ENCODE measurements around the gene ARHGEF4.

The ARHGEF4 gene

GRCh38 chr2:131039101-131039440 is 202.4 kb downstream of the ARHGEF4 start:
- H3K4me3 ChIP-seq (replicated peaks; ENCODE audit: low read depth, low read length), result no peak overlapping the region
- no peak for TF ChIP-seq CTCF (IDR thresholded peaks at IDR 0.05; ENCODE audit: low read length, missing control alignments)
- DNase-seq (ENCODE audit: low read depth), result no peak

GRCh38 chr2:131039535-131039907 is 202.8 kb downstream of the ARHGEF4 start:
- H3K4me3 ChIP-seq (replicated peaks; ENCODE audit: low read depth, low read length), result no peak overlapping the region
- TF ChIP-seq CTCF (IDR thresholded peaks at IDR 0.05; ENCODE audit: low read length, missing control alignments), result no peak
- DNase-seq (ENCODE audit: low read depth), result no peak

- TF ChIP-seq CTCF (IDR thresholded peaks at IDR 0.05; ENCODE audit: low read length, missing control alignments), result no peak
- no peak overlapping the region for H3K4me3 ChIP-seq (replicated peaks; ENCODE audit: low read depth, low read length)
- peak; percentile 18 for DNase-seq (ENCODE audit: low read depth)
These were observed 203.4 kb downstream of the ARHGEF4 start for GRCh38 chr2:131039908-131040660.

GRCh38 chr2:131040661-131041401 is 204.1 kb downstream of the ARHGEF4 start:
- DNase-seq (ENCODE audit: low read depth), result peak; percentile 35
- peak; percentile 38 for TF ChIP-seq CTCF (IDR thresholded peaks at IDR 0.05; ENCODE audit: low read length, missing control alignments)
- no peak overlapping the region for H3K4me3 ChIP-seq (replicated peaks; ENCODE audit: low read depth, low read length)

- H3K4me3 ChIP-seq (replicated peaks; ENCODE audit: low read depth, low read length), result no peak overlapping the region
- DNase-seq (ENCODE audit: low read depth), result no peak
- TF ChIP-seq CTCF (IDR thresholded peaks at IDR 0.05; ENCODE audit: low read length, missing control alignments), result no peak
These were observed 204.9 kb downstream of the ARHGEF4 start for GRCh38 chr2:131041402-131042147.

GRCh38 chr2:131042148-131042775 is 205.5 kb downstream of the ARHGEF4 start:
- no peak for DNase-seq (ENCODE audit: low read depth)
- TF ChIP-seq CTCF (IDR thresholded peaks at IDR 0.05; ENCODE audit: low read length, missing control alignments), result no peak
- H3K4me3 ChIP-seq (replicated peaks; ENCODE audit: low read depth, low read length), result no peak overlapping the region

Data from fibroblast of pulmonary artery (primary cell).